Ovary (tissue), 9 donors: ENCODE results near the gene CLEC10A. TPM values are rescaled to one million over a fixed set of nuclear protein-coding genes. Genes with fewer than 3 reads are reported as not detected.

ENCODE experiments used
- DNase-seq, 5 donors: peaks; one replicate each; pipeline ENCODE4 v3.0.0-alpha.2; 2019 to 2020
- H3K27ac ChIP-seq, 2 donors: fragments of 200-600 bp; one replicate each; pipeline versions ENCODE4 v1.5.1 to v1.8.0; 2019 to 2022
- H3K27me3 ChIP-seq: fragments of 200-600 bp; one replicate; pipeline ENCODE4 v1.8.0; 2022
- H3K36me3 ChIP-seq: fragments of 200-600 bp; sonication (generic); one replicate; pipeline ENCODE4 v1.5.1; 2019
- H3K4me1 ChIP-seq: one replicate; pipeline ENCODE4 v1.8.1; 2013; ENCODE audit warnings: mild to moderate bottlenecking, moderate library complexity; ENCODE audit not compliant: insufficient read depth
- H3K4me3 ChIP-seq: fragments of 200-600 bp; sonication (generic); one replicate; pipeline ENCODE4 v1.5.1; 2017
- H3K9me3 ChIP-seq, 2 donors: fragments of 200-600 bp in 1 of 2; sonication (generic) in 1 of 2; one replicate each; pipeline versions ENCODE4 v1.5.1 to v1.8.1; 2013 to 2019; ENCODE audit warnings: mild to moderate bottlenecking in 1 of 2, moderate library complexity in 1 of 2
- EP300 ChIP-seq: sonication (generic); formaldehyde crosslinking; IDR thresholded peaks from one replicate; pipeline ENCODE4 v1.6.1; 2017; ENCODE audit warnings: antibody characterized with exemption
- POLR2A ChIP-seq: fragments of 450-650 bp; IDR thresholded peaks from one replicate; pipeline ENCODE4 v1.6.1; 2017; ENCODE audit warnings: antibody characterized with exemption, mild to moderate bottlenecking, moderate library complexity
- WGBS, 3 donors: extraction: QIAGEN DNeasy Blood & Tissue Kit in 1 of 3; methylation state at CpG; one replicate each; pipeline versions ENCODE4 v1.1.5 to v1.1.7; 2013 to 2017; 5-methylcytosine and 5-hydroxymethylcytosine counted together
- intact Hi-C, 4 donors: fragments of 100-400 bp; cut with DNase I; formaldehyde crosslinking; loops; one replicate each; pipeline versions ENCODE4 v1.11.0 to v1.15.1; 2022 to 2023
- polyA plus RNA-seq, 2 donors: library from polyadenylated mRNA; stranded (reverse); fragments of 200-250 nt in 1 of 2; fragments of 350-450 nt in 1 of 2; fragmentation: Illumina TruSeq in 1 of 2; extraction: RNeasy Lipid Tissue Mini Kit (QIAGEN cat#74804) in 1 of 2; gene quantifications; one replicate each; pipeline ENCODE4 v1.2.3, GENCODE V29; 2013 to 2014
- total RNA-seq, 7 donors: library from RNA; depleted of rRNA in 2 of 7; stranded (reverse); fragments of >200 nt in 2 of 7; fragmentation: NEBNext Ultra II Directional in 3 of 7; extraction: Animal tissue kit (Norgen Biotek cat#: 25700) in 3 of 7; gene quantifications; one replicate each; pipeline versions ENCODE4 v1.1.0 to v1.2.4, GENCODE V29; 2016 to 2023
- TF ChIP-seq, protein P1 (sequence below), 3 donors: fragments of 450-650 bp in 2 of 3; fragments of 200-600 bp in 1 of 3; IDR thresholded peaks; one replicate each; pipeline versions ENCODE4 v1.5.1 to v1.8.0; 2016 to 2022; ENCODE audit warnings: antibody characterized with exemption in 3 of 3, mild to moderate bottlenecking in 1 of 3
- donor health status: DM: no; HTN: no; CAD: no; lungs with moderate emphysema.
- donor health status: DM: no; HTN: no; CAD: no.
- donor health status: Bipolar disorder and iron deficiency.
- donor health status: DM: yes; HTN: yes; CAD: no.
- donor health status: DM: no; HTN: no; CAD: no.
- donor health status: DM: yes; HTN: yes; CAD: no.

The CLEC10A gene
- total and polyA plus RNA-seq, 9 donors = 0.98 to 9.4 (median 2.3) TPM

GRCh38 chr17:7043497-7044198 lies 36.4 kb downstream of the CLEC10A start, which contains the start of gene SLC16A11:
TSS of gene SLC16A11 (minus strand) at chr17:7044092. CDS start at chr17:7043513, 579 bp downstream.
- intact Hi-C loops = loop anchor here in 3 of 4 donors (2.0 to 10.0 kb wide), 4 partner anchors 93 to 253 kb away; partner anchors contain the start of genes ASGR1 (in 1 of the 3) and YBX2 (in 1 of the 3)
- H3K9me3 ChIP-seq = no peaks in the 10 kb centered on the region
- WGBS, 3 donors = 2 to 3% (median 3%) methylated on average over 44 to 58 of the region's 58 CpGs
- peaks cover 4% of the 10 kb centered on the region for H3K27me3 ChIP-seq
- no peaks in the 10 kb centered on the region for H3K36me3 ChIP-seq
- H3K4me1 ChIP-seq = peaks cover 17% of the 10 kb centered on the region
- peak within 1 kb of the TSS; percentile 26 for H3K4me3 ChIP-seq
- H3K27ac ChIP-seq = no peak within 1 kb of the TSS
- TF ChIP-seq, protein P1, sequence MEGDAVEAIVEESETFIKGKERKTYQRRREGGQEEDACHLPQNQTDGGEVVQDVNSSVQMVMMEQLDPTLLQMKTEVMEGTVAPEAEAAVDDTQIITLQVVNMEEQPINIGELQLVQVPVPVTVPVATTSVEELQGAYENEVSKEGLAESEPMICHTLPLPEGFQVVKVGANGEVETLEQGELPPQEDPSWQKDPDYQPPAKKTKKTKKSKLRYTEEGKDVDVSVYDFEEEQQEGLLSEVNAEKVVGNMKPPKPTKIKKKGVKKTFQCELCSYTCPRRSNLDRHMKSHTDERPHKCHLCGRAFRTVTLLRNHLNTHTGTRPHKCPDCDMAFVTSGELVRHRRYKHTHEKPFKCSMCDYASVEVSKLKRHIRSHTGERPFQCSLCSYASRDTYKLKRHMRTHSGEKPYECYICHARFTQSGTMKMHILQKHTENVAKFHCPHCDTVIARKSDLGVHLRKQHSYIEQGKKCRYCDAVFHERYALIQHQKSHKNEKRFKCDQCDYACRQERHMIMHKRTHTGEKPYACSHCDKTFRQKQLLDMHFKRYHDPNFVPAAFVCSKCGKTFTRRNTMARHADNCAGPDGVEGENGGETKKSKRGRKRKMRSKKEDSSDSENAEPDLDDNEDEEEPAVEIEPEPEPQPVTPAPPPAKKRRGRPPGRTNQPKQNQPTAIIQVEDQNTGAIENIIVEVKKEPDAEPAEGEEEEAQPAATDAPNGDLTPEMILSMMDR (IDR thresholded peaks at IDR 0.05) = no peak
- TF ChIP-seq EP300 (no peak), POLR2A (no peak)
- DNase-seq = peak in 4 of 5 donors; percentile 42 to 74 (median 53)

DNA sequence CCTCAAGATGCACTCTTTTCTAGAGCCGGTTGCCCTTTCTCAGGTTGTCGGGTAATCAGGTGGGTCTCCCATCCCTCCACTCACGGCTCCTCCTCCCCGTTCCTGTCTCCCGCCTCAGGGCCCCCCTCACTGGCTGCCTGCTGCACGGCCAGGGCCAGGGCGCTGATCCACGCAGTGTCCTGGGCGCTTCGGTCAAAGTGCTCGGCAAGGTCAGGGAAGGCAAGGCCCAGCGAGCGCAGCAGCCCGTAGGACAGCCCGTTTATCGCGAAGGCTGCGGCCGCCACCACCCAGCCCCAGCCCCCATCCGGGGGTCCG lies 36.9 kb downstream of the CLEC10A start:
- peak in 1 of 5 donors; percentile 34 for DNase-seq
- H3K9me3 ChIP-seq = no peaks in the 10 kb centered on the region
- peaks cover 17% of the 10 kb centered on the region for H3K4me1 ChIP-seq
- intact Hi-C loops = loop anchor here in 2 of 4 donors (5.0 to 10.0 kb wide), 2 partner anchors 132 to 249 kb away; partner anchors contain the start of genes ASGR1 (in 1 of the 2) and YBX2 (in 1 of the 2)
- H3K27me3 ChIP-seq = peaks cover 4% of the 10 kb centered on the region
- no peak overlapping the region for H3K27ac ChIP-seq
- TF ChIP-seq EP300 (no peak), POLR2A (no peak)
- TF ChIP-seq, protein P1 (IDR thresholded peaks at IDR 0.05) = no peak
- peak overlapping the region; percentile 26 for H3K4me3 ChIP-seq
- 1 to 3% (median 3%) methylated on average over 21 of the region's 21 CpGs for WGBS, 3 donors
- H3K36me3 ChIP-seq = no peaks in the 10 kb centered on the region

DNA sequence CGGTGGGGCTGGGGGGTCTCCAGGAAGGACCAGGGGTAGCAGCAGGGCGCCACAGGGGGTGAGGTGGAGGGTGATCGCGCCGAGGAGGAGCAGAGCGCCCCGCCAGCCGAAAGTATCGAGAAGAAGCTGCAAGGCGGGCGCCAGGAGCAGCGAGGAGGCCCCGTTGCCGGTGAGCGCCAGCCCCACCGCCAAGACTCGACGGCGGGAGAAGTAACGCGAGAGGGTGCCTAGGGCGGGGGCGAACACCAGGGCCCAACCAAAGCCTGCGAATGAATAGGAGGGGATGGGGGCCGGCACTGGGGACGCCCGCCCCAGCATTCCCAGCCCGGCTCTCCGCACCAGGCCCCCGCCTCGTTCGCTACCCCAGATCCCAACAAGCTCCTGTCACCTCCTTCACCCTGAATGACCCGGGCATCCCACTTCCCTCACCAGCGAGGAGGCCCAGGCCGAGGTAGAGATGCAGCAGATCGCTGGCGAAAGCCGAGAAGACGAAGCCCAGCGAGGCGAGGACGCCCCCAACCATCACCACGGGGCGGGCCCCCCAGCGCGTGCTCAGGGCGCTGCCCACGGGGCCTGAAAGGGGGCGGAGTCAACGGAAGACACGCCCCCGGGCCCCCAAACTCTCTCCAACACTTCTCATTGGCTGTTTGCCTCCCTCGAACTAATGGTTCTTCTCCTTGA lies 37.4 kb downstream of the CLEC10A start:
- 4 to 9% (median 6%) methylated on average over 52 to 53 of the region's 53 CpGs for WGBS, 3 donors
- H3K9me3 ChIP-seq = no peaks in the 10 kb centered on the region
- peaks cover 4% of the 10 kb centered on the region for H3K27me3 ChIP-seq
- intact Hi-C loops = loop anchor here in 2 of 4 donors (5.0 to 10.0 kb wide), 2 partner anchors 132 to 250 kb away; partner anchors contain the start of genes ASGR1 (in 1 of the 2) and YBX2 (in 1 of the 2)
- DNase-seq = peak in 1 of 5 donors; percentile 60
- TF ChIP-seq, protein P1 (IDR thresholded peaks at IDR 0.05) = no peak
- no peak for TF ChIP-seq POLR2A
- no peak for TF ChIP-seq EP300
- H3K27ac ChIP-seq = no peak overlapping the region
- H3K36me3 ChIP-seq = no peaks in the 10 kb centered on the region
- H3K4me1 ChIP-seq = peaks cover 17% of the 10 kb centered on the region
- H3K4me3 ChIP-seq = peak overlapping the region; percentile 13

GRCh38 chr17:7041607-7042500 lies 38.2 kb downstream of the CLEC10A start:
- 20 to 31% (median 25%) methylated on average over 43 of the region's 43 CpGs for WGBS, 3 donors
- H3K4me1 ChIP-seq = peaks cover 17% of the 10 kb centered on the region
- H3K4me3 ChIP-seq = peak overlapping the region; percentile 13
- peaks cover 4% of the 10 kb centered on the region for H3K27me3 ChIP-seq
- H3K27ac ChIP-seq = peak overlapping the region in 1 of 2 donors; percentile 6
- no peak for TF ChIP-seq POLR2A
- TF ChIP-seq, protein P1 (IDR thresholded peaks at IDR 0.05) = no peak
- TF ChIP-seq EP300 = no peak
- H3K9me3 ChIP-seq = no peaks in the 10 kb centered on the region
- intact Hi-C loops = loop anchor here in 2 of 4 donors (5.0 to 10.0 kb wide), 2 partner anchors 133 to 250 kb away; partner anchors contain the start of genes ASGR1 (in 1 of the 2) and YBX2 (in 1 of the 2)
- no peaks in the 10 kb centered on the region for H3K36me3 ChIP-seq
- peak in 2 of 5 donors; percentile 28 to 58 for DNase-seq
